ENCODE measurements around the gene SBF1.

DNA sequence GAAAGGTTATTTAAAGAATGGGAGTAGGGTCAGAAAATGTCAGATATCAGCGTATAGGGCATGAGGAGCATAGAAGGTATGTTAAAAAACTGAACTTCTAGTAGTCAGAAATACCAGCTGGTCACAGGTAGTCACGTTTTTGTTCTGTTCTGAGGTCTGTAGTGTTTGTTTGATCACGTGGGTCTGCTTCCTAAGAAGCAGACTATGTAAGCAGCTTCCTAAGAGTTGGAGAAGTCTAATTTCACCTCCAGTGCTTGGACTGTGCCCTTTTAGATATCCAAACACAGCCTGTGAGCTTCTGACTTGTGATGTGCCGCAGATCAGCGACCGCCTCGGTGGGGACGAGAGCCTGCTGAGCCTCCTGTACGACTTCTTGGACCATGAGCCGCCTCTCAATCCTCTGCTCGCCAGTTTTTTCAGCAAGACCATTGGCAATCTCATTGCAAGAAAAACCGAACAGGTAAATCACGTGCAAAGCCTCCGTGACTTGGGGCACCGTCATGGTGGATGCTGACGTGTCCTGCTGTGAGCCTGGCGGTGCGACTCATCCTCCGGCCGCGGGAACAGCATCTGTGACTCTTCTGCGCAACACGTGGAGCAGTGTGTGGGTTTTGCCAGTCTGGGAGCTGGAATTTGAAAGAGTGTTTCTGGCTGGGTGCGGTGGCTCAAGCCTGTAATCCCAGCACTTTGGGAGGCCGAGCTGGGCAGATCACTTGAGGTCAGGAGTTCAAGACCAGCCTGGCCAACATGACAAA, 68.2 kb downstream of the SBF1 start:
- no peak for TF ChIP-seq CTCF (IDR thresholded peaks at IDR 0.05)
- TF ChIP-seq POLR2A (IDR thresholded peaks at IDR 0.05), result no peak

Measured in transverse colon (tissue), 3 donors.